A673 (cell line): Measurements from ENCODE around the gene DIPK1A. TPM values are rescaled to one million over a fixed set of nuclear protein-coding genes. Genes with fewer than 3 reads are reported as not detected.
A peak's percentile ranks its signal among the peaks of the same experiment; 100 is the strongest.

ENCODE experiments used
- BruUV-seq: library from RNA; stranded (reverse); fragments of 400-500 nt; replicated peaks from 2 replicates; lab custom pipeline; 2021; lab: Mats Ljungman, UMichigan
- CTCF ChIA-PET: fragments of 300-600 bp; sonication (Branson Sonifier 250); formaldehyde crosslinking; loops from one replicate; lab custom pipeline; 2022; ENCODE audit warnings: antibody characterized with exemption; lab: Charles Lee
- POLR2A ChIA-PET: fragments of 300-600 bp; sonication (Branson Sonifier 250); formaldehyde crosslinking; loops from one replicate; lab custom pipeline; 2022; ENCODE audit warnings: antibody characterized with exemption; ENCODE audit not compliant: low non-redundant PET; lab: Charles Lee
- DNase-seq: peaks from one replicate; pipeline ENCODE4 v3.0.0-alpha.2; 2015; ENCODE audit warnings: low spot score
- H3K27ac ChIP-seq: fragments of 200-600 bp; sonication (generic); 2 replicates; pipeline ENCODE4 v1.5.1; 2016; ENCODE audit warnings: mixed run types, low read depth, mild to moderate bottlenecking, mixed read lengths, antibody characterized with exemption, low read length; ENCODE audit not compliant: poor library complexity, severe bottlenecking
- H3K27me3 ChIP-seq: fragments of 200-600 bp; sonication (generic); replicated peaks from 2 replicates; pipeline ENCODE4 v1.6.1; 2017; ENCODE audit warnings: mixed run types, low read depth, mild to moderate bottlenecking, mixed read lengths, antibody characterized with exemption, low read length; ENCODE audit not compliant: insufficient read depth, poor library complexity
- H3K36me3 ChIP-seq: fragments of 200-600 bp; sonication (generic); 2 replicates; pipeline ENCODE4 v1.6.1; 2016; ENCODE audit warnings: mixed run types, mild to moderate bottlenecking, mixed read lengths, antibody characterized with exemption, low read length; ENCODE audit not compliant: insufficient read depth, poor library complexity, severe bottlenecking
- H3K4me1 ChIP-seq: fragments of 200-600 bp; sonication (generic); 2 replicates; pipeline ENCODE4 v1.6.1; 2017; ENCODE audit warnings: mixed run types, mild to moderate bottlenecking, mixed read lengths, antibody characterized with exemption, low read length; ENCODE audit not compliant: insufficient read depth, poor library complexity, severe bottlenecking
- H3K4me3 ChIP-seq: fragments of 200-600 bp; sonication (generic); 2 replicates; pipeline ENCODE4 v1.5.1; 2016; ENCODE audit warnings: low read depth, mixed run types, mild to moderate bottlenecking, mixed read lengths, low read length; ENCODE audit not compliant: poor library complexity, severe bottlenecking
- H3K9me3 ChIP-seq: fragments of 200-600 bp; sonication (generic); 2 replicates; pipeline ENCODE4 v1.6.1; 2016; ENCODE audit warnings: mixed run types, low read depth, mild to moderate bottlenecking, mixed read lengths, antibody characterized with exemption, low read length; ENCODE audit not compliant: poor library complexity, severe bottlenecking
- EZH2 ChIP-seq: fragments of 200-600 bp; sonication (generic); IDR thresholded peaks from 2 replicates; pipeline ENCODE4 v1.6.1; 2017; ENCODE audit warnings: borderline replicate concordance, low read depth, mild to moderate bottlenecking, mixed read lengths, antibody characterized with exemption, low read length; ENCODE audit not compliant: poor library complexity, severe bottlenecking
- intact Hi-C: fragments of 100-400 bp; cut with micrococcal nuclease; formaldehyde crosslinking; loops from one replicate; pipeline ENCODE4 v1.10.0; 2022; ENCODE audit not compliant: unreplicated experiment
- total RNA-seq: library from RNA; stranded (reverse); gene quantifications from 2 replicates; pipeline ENCODE4 v1.2.3, GENCODE V29; 2021
- TF ChIP-seq, protein P1 (sequence below): fragments of 300-800, 200-600 bp; sonication (generic); conservative IDR thresholded peaks from 2 replicates; pipeline ENCODE4 v1.5.1; 2017; ENCODE audit warnings: low read depth, mild to moderate bottlenecking, antibody characterized with exemption, low read length, moderate library complexity, mixed read lengths

Gene DIPK1A
- total RNA-seq, 1 experiment from 2014 or later: 10.9 TPM

DNA sequence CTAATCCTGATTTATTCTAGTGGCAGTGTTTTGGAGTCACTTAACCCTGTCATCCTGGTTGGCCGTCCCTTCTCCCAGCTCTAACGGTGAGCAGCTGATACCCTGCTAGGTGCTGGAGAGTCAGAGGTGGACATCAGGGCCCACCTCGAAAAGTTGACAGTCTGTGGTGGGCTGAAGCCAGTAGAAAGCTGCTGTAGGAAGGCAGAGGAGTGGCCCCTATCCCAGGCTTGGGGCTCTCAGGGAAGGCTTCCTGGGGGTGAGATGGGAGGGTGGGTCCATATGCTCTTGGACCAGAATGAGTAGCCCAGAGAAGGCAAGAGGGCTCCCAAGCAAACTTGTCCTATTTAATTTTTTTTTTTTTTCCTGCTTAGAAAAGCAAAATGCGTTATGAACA lies 129.9 kb downstream of the DIPK1A start:
- intact Hi-C loops: no loop called here
- CTCF ChIA-PET: interaction anchor here (0.8 to 1.8 kb wide), 3 partner anchors 12 to 83 kb away, joined by 3 to 10 read pairs (median 3); no protein-coding TSS in a partner anchor

GRCh38 chr1:92826792-92827191 lies 134.5 kb downstream of the DIPK1A start:
- no peak for DNase-seq
- Histone ChIP-seq H3K36me3 (no peaks in the 10 kb centered on the region), H3K9me3 (no peaks in the 10 kb centered on the region), H3K27me3 (no peaks in the 10 kb centered on the region), H3K4me1 (peaks cover 4% of the 10 kb centered on the region), H3K27ac (no peak overlapping the region), H3K4me3 (no peak overlapping the region)
- intact Hi-C loops: no loop called here
- no peak for TF ChIP-seq EZH2
- TF ChIP-seq, protein P1, sequence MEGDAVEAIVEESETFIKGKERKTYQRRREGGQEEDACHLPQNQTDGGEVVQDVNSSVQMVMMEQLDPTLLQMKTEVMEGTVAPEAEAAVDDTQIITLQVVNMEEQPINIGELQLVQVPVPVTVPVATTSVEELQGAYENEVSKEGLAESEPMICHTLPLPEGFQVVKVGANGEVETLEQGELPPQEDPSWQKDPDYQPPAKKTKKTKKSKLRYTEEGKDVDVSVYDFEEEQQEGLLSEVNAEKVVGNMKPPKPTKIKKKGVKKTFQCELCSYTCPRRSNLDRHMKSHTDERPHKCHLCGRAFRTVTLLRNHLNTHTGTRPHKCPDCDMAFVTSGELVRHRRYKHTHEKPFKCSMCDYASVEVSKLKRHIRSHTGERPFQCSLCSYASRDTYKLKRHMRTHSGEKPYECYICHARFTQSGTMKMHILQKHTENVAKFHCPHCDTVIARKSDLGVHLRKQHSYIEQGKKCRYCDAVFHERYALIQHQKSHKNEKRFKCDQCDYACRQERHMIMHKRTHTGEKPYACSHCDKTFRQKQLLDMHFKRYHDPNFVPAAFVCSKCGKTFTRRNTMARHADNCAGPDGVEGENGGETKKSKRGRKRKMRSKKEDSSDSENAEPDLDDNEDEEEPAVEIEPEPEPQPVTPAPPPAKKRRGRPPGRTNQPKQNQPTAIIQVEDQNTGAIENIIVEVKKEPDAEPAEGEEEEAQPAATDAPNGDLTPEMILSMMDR: no peak
- no TSS peak for BruUV-seq
- CTCF ChIA-PET: interaction anchor here (0.6 kb wide), 1 partner anchor 9 kb away, joined by 12 read pairs; no protein-coding TSS in a partner anchor
- POLR2A ChIA-PET: interaction anchor here (0.6 to 0.7 kb wide), 2 partner anchors 51 to 1817 kb away, joined by 7 to 10 read pairs; no protein-coding TSS in a partner anchor

More for the DNA sequence above, 129.9 kb downstream of the DIPK1A start:
- peak overlapping the region; percentile 94 for H3K4me3 ChIP-seq
- TSS peak; percentile 89 for BruUV-seq
- H3K27ac ChIP-seq: peak overlapping the region; percentile 95
- peaks cover 20% of the 10 kb centered on the region for H3K4me1 ChIP-seq
- no peak for DNase-seq
- TF ChIP-seq, protein P1: no peak
- TF ChIP-seq EZH2: no peak
- H3K9me3 ChIP-seq: no peaks in the 10 kb centered on the region
- no peaks in the 10 kb centered on the region for H3K27me3 ChIP-seq
- peaks cover 37% of the 10 kb centered on the region for H3K36me3 ChIP-seq
- POLR2A ChIA-PET: interaction anchor here (0.6 to 1.0 kb wide), 3 partner anchors 19 to 46 kb away, joined by 3 to 6 read pairs (median 5); partner anchors contain the start of gene EVI5

GRCh38 chr1:92822879-92823278 lies 138.4 kb downstream of the DIPK1A start:
- no TSS peak for BruUV-seq
- H3K4me1 ChIP-seq: no peaks in the 10 kb centered on the region
- no peaks in the 10 kb centered on the region for H3K36me3 ChIP-seq
- no peak overlapping the region for H3K27ac ChIP-seq
- TF ChIP-seq EZH2: no peak
- TF ChIP-seq, protein P1: no peak
- ChIA-PET CTCF (no interaction called here), POLR2A (no interaction called here)
- H3K4me3 ChIP-seq: no peak overlapping the region
- H3K27me3 ChIP-seq: no peaks in the 10 kb centered on the region
- no peak for DNase-seq
- intact Hi-C loops: no loop called here
- no peaks in the 10 kb centered on the region for H3K9me3 ChIP-seq
